HG03439 (cell line): ENCODE data around the gene RPAP3.

Experiments
- ATAC-seq: cut with Tn5 transposase; IDR thresholded peaks from one replicate; pipeline ENCODE4 v1.9.1; 2021; ENCODE audit warnings: mild to moderate bottlenecking, moderate library complexity; ENCODE audit not compliant: unreplicated experiment

RPAP3 gene

DNA sequence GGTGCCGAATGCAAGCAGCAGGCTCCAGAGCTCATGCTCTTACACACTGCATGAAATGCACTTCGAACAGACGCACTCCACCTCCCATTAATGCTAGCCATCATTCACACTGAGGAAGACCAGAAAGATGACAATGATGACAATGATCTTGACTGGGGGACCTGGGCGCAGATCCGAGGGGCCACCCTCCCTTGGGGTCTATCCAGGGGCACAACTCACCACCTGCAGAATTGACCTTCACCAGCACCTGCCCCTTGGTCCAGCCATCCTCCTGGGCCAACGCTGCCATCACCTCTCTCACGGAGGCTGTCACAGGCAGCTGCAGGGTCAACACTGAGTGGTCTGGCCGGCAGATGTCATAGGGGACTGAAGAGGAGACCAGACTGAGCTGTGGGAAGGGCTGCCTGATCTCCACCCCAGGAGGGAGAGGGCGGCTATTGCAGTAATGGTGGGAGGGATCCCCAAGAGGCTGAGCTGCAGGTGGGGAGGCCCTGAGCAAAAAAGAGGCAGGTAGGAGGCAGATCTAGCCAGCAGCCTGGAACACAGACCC lies 37.6 kb upstream of the RPAP3 start:
- ATAC-seq: no peak

DNA sequence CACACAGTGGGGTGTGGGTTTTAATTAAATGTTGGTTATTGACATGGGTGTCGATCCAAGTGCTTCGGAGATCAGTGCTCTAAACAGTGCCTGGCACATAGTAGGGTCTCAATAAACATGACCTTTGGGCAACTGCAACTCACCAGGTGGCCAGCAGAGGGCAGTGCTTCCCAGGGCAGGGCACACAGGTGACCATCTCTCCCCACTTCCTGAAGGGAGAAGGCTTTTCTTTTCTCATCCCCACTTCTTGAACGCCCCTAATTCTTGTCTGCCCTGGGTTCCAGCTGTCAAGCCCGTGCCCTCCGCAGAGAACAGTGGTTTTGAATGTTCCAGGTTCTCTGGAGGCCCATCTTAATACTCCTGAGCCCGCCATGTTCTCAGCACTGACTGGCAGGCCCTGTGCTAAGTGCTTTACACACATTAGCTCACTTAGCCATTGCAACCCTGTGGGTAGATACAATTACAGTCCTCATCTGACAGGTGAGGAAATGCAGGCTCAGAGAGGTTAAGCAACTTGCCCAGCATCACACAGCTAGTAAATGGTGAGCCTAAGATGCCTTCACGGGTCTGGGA lies 36.5 kb upstream of the RPAP3 start:
- no peak for ATAC-seq

DNA sequence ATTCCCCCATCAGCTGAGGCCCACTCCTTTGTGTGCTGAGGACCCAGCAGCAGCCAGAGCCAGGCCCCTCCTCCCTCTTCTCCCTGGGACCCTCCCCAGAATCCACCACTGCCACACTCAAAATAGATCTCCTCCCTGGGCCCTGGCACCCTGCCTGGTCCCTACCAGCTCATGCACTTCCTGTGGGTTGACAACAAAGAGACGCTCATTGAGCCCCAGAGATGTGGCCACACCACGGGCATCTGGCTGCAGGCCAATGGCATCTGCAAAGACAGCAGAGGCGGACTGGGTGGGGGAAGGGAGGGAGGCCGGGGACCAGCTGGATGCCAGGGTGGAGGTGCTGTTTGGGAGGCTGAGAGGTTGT lies 35.5 kb upstream of the RPAP3 start:
- no peak for ATAC-seq

DNA sequence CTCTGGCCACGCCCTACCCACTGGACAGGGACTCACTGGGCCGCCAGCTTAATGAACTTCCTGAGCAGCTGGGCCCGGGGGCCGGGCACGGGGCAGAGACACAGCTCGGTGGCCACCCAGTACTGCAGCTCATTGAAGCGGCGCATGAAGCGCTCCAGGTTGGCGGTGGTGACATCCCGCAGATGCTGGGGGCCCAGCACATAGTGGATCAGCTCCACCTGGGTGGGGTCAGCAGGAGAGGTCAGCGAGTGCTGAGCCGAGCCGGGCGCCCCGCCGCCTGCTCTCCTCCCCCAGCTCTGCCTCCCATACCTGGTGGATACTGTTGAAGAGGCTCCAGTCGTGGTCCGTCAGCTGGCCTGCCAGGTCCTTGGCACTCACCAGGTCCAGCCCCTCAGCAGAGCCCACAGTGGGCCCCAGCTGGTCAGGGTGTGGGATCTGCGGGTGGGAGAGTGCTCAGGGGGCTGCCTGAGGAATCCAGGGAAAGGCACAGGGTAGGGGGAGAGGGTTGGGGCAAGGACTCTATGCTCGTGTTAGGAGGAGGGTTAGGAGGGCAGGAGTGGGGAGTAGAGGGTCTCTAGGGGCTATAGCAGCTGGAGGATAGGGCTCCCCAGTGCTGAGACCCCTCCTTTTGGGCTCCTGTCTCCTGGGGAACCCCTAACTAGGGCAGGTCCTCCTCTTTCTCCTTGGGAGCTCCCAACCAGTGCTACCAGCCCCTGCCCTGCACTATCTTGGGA lies 34.9 kb upstream of the RPAP3 start:
- ATAC-seq: peak; percentile 43

DNA sequence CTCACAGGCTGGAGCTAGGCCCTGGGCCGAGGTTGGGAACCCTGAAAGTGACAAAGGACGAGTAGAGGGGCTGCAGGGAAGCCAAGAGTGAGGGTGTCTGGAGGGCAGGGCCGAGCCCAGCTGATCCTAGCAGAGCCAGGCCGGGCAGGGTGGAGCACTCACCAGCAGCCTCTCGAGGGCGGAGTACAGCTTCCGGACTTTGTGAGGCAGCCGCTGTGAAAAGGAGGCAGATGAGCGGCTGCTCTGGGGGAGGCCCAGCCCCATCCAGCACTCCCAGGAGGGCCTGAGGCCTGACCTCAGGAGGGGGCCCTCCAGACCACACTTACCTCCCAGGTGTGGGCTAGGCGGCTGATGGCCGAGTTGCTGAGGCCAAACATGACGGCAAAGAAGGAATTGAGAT lies 34.1 kb upstream of the RPAP3 start:
- ATAC-seq: peak; percentile 40

DNA sequence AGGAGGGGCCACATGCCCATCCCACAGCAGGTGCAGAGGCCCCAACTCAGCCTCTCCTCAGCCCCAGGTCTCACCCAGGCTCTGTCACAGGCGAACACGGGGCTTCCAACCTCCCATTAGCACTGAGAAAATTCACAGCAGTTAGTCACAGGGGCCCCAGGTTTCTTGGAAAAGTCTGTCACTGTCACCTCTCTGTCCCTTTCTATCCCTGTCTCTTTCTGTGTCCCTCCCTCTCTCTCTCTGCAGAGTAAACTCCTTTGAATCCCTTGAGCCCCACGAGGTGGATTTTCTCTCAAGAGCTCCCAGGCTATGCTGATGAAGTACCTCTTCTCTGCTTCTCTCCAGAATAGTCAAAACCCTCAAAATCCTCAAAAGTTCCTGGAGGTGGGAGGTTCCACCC lies 33.5 kb upstream of the RPAP3 start:
- ATAC-seq: no peak

DNA sequence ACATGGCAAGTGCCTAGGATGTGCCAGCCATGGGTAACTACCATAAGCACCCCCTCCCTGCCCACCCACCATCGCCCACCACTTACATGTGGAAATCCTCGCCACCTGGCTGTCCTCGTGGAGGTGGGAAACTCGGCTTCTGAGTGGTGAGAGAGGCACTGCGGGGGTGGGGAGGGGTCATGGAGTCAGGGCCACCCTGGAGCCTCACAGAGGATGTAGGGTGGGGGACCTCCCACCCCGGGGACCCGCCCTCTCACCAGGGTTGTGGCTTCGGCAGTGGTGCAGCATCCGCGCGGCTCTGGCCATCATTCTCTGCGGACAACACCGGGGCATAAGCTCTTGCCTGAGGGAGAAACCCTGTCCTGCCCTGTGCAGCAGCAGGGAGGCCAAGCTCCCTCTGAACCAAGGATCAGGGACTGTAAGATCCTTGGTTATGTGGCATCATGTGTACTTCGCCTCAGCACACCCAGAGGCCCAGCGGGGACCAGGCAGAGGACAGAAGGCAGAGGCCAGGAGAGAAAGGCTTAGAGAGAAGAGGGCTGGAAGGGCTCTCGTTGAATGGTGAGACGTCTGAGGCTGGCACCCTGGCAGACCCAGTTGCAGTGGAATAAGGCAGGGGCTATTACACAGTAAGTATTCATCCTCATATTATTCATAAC lies 32.2 kb upstream of the RPAP3 start:
- ATAC-seq: no peak

DNA sequence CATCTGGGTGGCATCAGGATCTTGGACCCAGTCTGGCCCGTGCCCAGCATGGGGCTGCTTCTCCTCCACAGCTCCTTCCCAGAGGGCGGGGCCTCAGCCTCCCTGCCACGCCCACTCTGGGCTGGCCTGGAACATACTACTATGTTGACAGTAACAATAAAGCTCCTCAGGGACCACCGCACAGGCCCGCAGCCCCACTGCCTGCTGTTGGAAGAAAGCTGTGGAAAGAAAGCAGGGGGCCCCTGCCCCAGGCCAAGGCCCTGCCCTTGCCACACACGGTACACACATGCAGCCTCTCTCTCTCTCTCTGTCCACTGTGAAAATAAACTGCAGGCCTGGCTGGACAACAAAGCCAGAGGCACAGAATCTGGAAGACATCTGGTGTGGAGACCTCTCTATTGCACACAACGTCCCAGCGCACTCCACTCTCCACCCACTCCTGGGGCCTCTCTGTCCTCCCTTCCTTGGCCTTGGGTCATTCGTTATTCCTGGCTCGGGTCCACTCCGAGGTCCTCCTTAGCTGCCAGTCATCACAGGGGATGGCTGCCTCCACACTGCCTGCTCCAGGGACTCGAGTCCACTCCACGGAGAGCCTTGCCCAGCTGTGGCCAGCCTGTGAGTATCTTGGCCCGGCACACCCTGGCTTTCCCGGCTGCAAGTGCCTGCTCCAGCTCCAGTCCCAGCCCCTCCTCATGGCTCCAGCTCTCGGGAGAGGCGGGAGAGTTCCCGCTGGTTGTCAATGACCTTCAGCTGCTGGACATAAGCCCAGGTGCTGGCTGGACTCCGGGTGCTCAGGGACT lies 31.2 kb upstream of the RPAP3 start:
- ATAC-seq: no peak

DNA sequence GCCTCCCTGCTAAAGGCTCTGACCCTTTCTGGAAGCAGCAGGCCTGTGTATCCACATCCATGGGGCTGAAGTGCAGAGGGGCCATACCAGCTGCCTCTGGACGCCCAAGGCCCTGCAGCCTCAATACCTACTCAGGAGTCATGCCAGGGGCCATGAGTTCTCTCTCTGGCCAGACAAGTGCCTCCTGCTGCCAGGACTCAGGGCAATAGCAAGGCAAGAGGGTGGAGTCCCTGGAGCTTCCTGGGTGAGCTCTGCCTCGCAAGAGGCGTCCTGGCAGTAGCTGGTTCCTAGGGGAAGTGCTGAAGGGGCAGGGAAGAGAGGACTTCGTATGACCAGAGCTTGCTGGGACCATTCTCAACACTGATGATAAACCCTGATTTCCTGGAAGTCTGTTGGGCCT lies 30.4 kb upstream of the RPAP3 start:
- ATAC-seq: no peak

DNA sequence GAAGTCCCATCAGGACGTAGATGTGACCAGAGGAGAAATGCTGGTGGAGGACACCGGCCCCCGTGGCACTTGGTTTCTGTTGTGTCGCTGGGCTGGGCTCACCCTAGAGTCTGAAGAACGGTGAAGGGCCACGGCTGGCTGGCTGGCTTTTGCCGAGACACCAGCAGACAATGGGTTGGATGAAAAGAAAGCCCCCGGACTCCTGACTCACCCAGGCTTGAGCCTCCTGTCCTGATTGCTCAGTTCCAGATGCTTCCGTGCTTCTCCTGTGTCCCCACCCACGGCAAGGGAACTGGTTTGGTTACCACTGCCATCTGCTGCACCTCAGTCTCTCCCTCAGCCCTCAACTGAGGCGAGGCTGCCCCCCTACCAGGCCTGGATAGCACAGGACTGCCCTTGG lies 29.8 kb upstream of the RPAP3 start:
- ATAC-seq: no peak

DNA sequence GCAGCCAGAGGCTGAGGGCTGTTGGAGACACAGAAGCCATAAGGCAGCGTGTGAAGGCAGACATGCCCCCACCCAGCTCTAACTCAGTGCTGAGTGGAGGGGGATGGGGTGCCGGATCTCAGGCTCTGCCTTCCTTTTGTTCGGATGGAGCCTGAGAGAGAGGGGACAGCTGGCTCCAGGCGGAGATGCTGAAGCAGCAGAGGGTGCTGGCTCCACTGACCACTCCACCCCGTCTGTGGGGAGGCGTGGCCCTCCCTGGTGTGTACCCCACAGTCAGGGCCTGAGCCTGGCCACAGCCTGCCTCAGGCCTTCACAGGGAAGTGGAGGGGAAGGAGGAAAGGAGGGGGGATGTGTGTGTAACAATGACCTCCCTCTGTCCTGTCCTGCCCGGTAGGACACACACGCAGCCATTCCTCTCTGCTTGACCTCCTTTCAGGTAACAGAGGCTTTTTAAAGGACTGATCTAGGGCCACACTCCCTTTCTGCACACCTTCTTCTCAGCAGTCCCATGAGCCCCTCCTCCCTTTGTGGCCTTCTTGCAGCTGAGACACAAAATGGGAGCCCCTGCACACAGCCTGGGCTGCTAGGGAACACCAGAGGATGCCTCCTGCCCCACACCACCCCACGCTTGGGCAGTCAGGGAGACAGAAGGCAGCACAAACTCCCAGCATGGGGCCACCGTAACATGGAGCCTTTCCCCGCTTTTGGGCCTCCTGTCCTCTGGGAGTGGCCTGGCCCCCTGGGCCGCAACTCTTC lies 29.1 kb upstream of the RPAP3 start:
- no peak for ATAC-seq

DNA sequence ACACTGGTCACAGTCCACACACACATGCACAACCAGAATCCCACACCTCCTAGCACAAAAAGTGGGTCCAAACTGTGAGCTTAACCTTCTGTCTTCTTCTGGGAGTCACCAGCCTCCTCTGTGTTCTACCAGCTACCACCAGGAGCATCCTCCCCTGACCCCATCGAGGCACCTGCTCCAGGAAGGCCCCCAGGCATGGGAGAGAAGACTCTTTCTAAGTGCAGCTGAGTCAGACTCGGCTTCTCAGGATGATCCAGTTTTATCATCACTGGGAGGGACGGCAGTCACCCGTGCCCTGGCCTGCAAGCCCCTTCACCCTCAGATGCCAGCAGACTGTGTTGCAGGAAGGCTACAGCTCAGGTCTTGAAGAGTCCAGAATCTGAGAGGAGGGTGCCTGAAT lies 27.3 kb upstream of the RPAP3 start:
- no peak for ATAC-seq

DNA sequence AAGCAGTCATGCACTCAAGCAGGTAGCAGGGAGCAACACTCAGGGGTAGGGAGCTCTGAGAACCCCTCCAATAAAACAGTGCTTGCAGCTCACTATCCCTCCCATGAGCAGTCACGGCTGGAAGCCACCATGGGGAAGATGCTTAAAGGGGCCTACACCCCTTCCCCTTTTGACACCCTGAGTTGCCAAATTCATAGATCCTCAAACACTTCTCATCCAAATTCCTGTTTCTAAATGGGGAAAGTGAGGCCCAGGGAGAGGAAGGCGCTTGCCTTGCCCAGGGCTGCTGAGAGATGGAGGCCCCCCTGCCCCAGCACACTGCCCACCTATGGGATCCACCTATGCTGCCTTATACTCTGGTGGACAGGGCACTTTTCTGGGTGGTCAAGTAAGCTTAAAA lies 26.7 kb upstream of the RPAP3 start:
- no peak for ATAC-seq

DNA sequence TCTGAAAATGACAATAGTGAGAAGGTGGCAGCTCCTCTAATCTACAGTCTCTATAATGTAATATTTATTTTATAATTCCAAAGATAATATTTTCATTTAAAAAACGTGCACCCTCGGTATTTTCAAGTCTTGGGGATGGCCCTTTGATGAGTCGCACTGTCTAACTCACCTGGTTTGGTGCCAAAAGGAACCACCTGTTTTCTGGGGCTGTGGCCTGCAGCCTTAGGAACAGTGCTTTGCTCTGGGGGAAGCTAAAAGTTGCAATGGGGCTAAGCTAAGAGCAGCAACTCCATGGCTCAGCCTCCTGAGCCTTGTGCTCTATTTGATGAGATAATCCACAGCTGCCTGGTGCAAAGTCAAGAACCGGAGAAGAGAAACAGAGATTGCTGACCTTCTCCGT lies 25.9 kb upstream of the RPAP3 start:
- ATAC-seq: no peak

DNA sequence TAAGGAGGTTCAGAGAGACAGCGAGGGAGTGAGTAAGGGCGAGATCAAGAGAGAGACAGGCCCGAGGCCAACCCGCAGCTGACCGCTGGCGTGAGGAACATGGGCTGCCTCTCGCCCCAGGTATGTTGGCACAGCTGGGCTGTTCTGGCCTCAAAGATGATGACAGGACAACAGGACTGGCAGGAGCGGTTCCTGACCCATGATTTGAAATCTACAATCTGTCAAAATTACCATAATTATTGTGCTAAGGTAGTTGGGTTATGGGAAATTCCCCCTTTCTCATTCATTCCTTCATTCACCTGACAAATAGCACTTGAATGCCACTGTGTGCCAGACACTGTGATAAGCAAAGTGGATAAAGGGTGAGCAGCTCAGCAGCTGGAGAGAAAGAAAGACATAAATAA lies 24.5 kb upstream of the RPAP3 start:
- ATAC-seq: no peak

DNA sequence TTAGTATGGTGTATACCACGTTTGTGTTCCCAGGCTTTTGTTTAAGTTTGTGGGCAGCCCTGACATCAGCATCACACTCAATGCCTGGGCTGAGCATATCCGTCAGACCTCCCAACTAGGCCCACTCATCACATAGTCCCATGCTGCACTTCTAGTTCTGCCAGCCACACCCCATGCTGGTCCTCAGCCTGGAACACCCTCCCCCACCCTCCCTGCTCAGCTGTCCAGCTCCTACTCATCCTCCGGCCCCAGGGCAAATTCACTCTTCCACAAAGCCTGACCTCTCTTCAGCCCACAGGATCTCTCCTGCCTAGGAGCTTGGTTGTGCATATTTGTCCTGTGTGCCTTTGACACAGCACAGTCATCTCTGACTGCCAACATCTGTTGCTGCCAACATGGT lies 23.4 kb upstream of the RPAP3 start:
- ATAC-seq: no peak

DNA sequence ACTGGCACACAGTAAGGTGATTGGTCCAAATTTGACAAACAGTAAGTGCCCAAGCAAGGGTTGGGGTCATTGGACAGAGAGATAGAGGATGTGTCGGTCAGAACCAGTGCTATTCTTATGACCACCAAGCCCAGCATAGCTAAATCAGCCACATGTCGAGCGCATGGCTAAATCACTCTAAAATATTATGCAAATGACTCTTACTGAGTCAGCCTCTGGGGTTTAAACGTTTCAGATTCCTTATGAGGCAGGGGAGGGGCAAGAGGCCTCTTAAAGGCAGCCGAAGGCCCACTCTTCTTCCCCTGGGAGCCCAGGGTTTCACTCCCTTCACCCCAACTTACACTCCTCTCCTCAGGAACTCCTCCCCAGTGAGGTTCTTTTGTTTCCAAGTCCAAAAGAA lies 20.1 kb upstream of the RPAP3 start:
- peak; percentile 80 for ATAC-seq

DNA sequence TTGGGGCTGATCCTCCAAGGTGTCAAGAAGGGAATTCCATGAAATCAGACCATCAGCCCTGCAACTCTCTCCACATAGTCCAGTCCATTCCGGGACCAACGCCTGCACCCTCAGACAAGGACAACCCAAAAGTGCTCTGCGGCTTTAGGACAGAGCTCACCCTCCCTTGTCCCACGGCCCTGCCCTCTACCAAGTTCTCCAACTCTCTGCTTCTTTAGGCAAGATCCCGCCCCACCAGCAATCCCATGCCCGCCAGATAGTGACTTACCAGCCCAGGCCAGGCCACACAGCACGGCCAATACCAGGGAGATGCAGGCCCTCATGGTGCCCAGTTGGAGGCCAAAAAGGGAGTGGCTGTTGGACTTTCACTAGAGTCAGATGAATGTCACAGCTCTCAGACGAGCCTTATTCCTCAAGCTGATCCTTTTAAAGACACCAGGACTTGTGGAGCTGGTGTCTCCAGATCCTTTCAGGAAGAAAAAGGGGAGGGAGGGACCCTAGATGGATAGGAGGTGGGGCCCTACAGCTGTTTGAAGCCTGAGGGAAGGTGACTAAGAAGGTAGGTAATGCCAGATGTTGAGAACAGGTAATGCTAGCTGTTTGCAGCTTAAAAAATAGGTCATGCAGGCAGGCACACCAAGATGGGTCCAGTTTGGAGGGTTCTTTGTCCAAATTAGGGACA lies 19.4 kb upstream of the RPAP3 start, which contains the start of gene ENDOU:
Gene ENDOU (minus strand): TSS at position 400 of the 682 bp plus-strand sequence. CDS start 77 bp downstream, at position 323.
- ATAC-seq: no peak

DNA sequence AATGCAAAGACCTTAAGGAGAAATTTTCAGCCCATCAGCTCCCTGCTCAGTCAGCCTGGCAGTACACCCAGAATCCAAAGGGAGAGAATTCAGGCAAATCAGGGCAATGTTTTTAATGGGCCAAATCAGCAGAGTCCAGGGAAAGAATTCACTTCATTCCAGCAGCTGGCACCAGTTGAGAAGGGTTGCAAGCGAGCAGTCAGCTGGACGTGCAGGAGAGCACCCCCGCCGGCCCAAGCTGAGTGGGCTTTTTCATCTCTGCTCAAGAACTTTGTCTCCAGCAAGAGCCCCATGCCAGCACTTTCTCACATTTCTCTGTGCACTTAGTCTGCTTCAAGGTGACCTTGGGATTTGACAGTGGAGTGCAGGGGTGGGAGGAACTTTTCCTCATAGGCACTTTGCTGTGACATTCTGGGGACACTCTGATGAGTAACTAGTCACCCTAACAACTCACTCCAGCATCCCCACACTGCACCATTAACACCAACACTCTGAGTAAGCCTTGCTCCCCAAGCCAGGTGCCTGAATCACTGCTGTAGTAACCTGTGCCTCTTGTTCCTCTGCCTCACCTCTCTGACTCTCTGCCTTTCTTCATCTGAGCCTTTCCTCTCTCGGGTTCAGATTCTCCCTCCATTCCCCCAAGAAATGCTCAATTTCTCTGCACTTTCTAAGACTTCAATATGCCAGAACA lies 17.3 kb upstream of the RPAP3 start:
- ATAC-seq: no peak
